ENCODE results near the gene ENTPD7. TPM values are rescaled to one million over a fixed set of nuclear protein-coding genes. Genes with fewer than 3 reads are reported as not detected.
"Not testable (repeated sequence)": the region's sequence is repeated elsewhere in the genome, so short reads cannot be mapped to it uniquely, and the experiment has no call there.

Gene ENTPD7
- polyA plus RNA-seq, 1 donor: 56.2 TPM

GRCh38 chr10:99714446-99714845, 55.1 kb downstream of the ENTPD7 start:
- H3K4me1 ChIP-seq (ENCODE audit: control insufficient read depth, insufficient read depth, low read length): no peaks in the 10 kb centered on the region
- H3K27ac ChIP-seq (ENCODE audit: low read length): no peak overlapping the region
- H3K27me3 ChIP-seq (ENCODE audit: control insufficient read depth, insufficient read depth, low read length): no peaks in the 10 kb centered on the region
- no peaks in the 10 kb centered on the region for H3K9me3 ChIP-seq (ENCODE audit: control insufficient read depth, low read depth, low read length)
- peaks cover 58% of the 10 kb centered on the region for H3K36me3 ChIP-seq (ENCODE audit: control insufficient read depth, insufficient read depth, low read length)
- DNase-seq: no peak
- H3K4me3 ChIP-seq (ENCODE audit: low read length): no peak overlapping the region
- 80% methylated on average over 1 of the region's 5 CpGs for WGBS (ENCODE audit: insufficient coverage, low lambda C conversion rate)

- H3K36me3 ChIP-seq (ENCODE audit: control insufficient read depth, insufficient read depth, low read length): peaks cover 76% of the 10 kb centered on the region
- no peak overlapping the region for H3K27ac ChIP-seq (ENCODE audit: low read length)
- DNase-seq: no peak
- H3K4me3 ChIP-seq (ENCODE audit: low read length): no peak overlapping the region
- WGBS (ENCODE audit: insufficient coverage, low lambda C conversion rate): no CpG with 5 or more reads among the region's 2 CpGs
- no peaks in the 10 kb centered on the region for H3K4me1 ChIP-seq (ENCODE audit: control insufficient read depth, insufficient read depth, low read length)
- H3K9me3 ChIP-seq (ENCODE audit: control insufficient read depth, low read depth, low read length): no peaks in the 10 kb centered on the region
- H3K27me3 ChIP-seq (ENCODE audit: control insufficient read depth, insufficient read depth, low read length): no peaks in the 10 kb centered on the region
These were observed 61.1 kb downstream of the ENTPD7 start for GRCh38 chr10:99720387-99720786.

GRCh38 chr10:99730026-99730425, 70.7 kb downstream of the ENTPD7 start:
- H3K36me3 ChIP-seq (ENCODE audit: control insufficient read depth, insufficient read depth, low read length): peaks cover 24% of the 10 kb centered on the region
- WGBS (ENCODE audit: insufficient coverage, low lambda C conversion rate): no CpG with 5 or more reads among the region's 1 CpG
- H3K27ac ChIP-seq (ENCODE audit: low read length): no peak overlapping the region
- H3K4me1 ChIP-seq (ENCODE audit: control insufficient read depth, insufficient read depth, low read length): peaks cover 6% of the 10 kb centered on the region
- H3K4me3 ChIP-seq (ENCODE audit: low read length): no peak overlapping the region
- H3K27me3 ChIP-seq (ENCODE audit: control insufficient read depth, insufficient read depth, low read length): no peaks in the 10 kb centered on the region
- no peaks in the 10 kb centered on the region for H3K9me3 ChIP-seq (ENCODE audit: control insufficient read depth, low read depth, low read length)
- DNase-seq: no peak

- H3K4me3 ChIP-seq (ENCODE audit: low read length): peak overlapping the region; percentile 91
- peaks cover 6% of the 10 kb centered on the region for H3K4me1 ChIP-seq (ENCODE audit: control insufficient read depth, insufficient read depth, low read length)
- peak overlapping the region; percentile 92 for H3K27ac ChIP-seq (ENCODE audit: low read length)
- H3K9me3 ChIP-seq (ENCODE audit: control insufficient read depth, low read depth, low read length): no peaks in the 10 kb centered on the region
- DNase-seq: peak in 1 of 2 donors; percentile 56
- 20% methylated on average over 1 of the region's 16 CpGs for WGBS (ENCODE audit: insufficient coverage, low lambda C conversion rate)
- H3K36me3 ChIP-seq (ENCODE audit: control insufficient read depth, insufficient read depth, low read length): peaks cover 15% of the 10 kb centered on the region
- H3K27me3 ChIP-seq (ENCODE audit: control insufficient read depth, insufficient read depth, low read length): no peaks in the 10 kb centered on the region
These were observed 72.2 kb downstream of the ENTPD7 start for GRCh38 chr10:99731306-99732032.

- DNase-seq: peak; percentile 98 to 99
- H3K27ac ChIP-seq (ENCODE audit: low read length): peak within 1 kb of the TSS; percentile 92
- no CpG with 5 or more reads among the region's 73 CpGs for WGBS (ENCODE audit: insufficient coverage, low lambda C conversion rate)
- H3K4me3 ChIP-seq (ENCODE audit: low read length): peak within 1 kb of the TSS; percentile 91
- peaks cover 6% of the 10 kb centered on the region for H3K4me1 ChIP-seq (ENCODE audit: control insufficient read depth, insufficient read depth, low read length)
- no peaks in the 10 kb centered on the region for H3K27me3 ChIP-seq (ENCODE audit: control insufficient read depth, insufficient read depth, low read length)
- peaks cover 15% of the 10 kb centered on the region for H3K36me3 ChIP-seq (ENCODE audit: control insufficient read depth, insufficient read depth, low read length)
- no peaks in the 10 kb centered on the region for H3K9me3 ChIP-seq (ENCODE audit: control insufficient read depth, low read depth, low read length)
These were observed 72.9 kb downstream of the ENTPD7 start, which contains the start of the genes COX15 and CUTC for GRCh38 chr10:99732033-99732842. Gene COX15, minus strand, starts transcription at chr10:99732127. Its CDS starts 78 bp downstream, at chr10:99732049. Gene CUTC, plus strand, starts transcription at chr10:99732234. Its CDS starts 115 bp downstream, at chr10:99732349.

- no peak for DNase-seq
- H3K27me3 ChIP-seq (ENCODE audit: control insufficient read depth, insufficient read depth, low read length): no peaks in the 10 kb centered on the region
- 96% methylated on average over 7 of the region's 8 CpGs for WGBS (ENCODE audit: insufficient coverage, low lambda C conversion rate)
- peaks cover 16% of the 10 kb centered on the region for H3K36me3 ChIP-seq (ENCODE audit: control insufficient read depth, insufficient read depth, low read length)
- H3K4me3 ChIP-seq (ENCODE audit: low read length): no peak overlapping the region
- H3K27ac ChIP-seq (ENCODE audit: low read length): no peak overlapping the region
- H3K9me3 ChIP-seq (ENCODE audit: control insufficient read depth, low read depth, low read length): no peaks in the 10 kb centered on the region
- peaks cover 6% of the 10 kb centered on the region for H3K4me1 ChIP-seq (ENCODE audit: control insufficient read depth, insufficient read depth, low read length)
These were observed 74.1 kb downstream of the ENTPD7 start for GRCh38 chr10:99733366-99733765.

GRCh38 chr10:99734111-99734510, 74.8 kb downstream of the ENTPD7 start:
- not testable (repeated sequence) for H3K27ac ChIP-seq (ENCODE audit: low read length); H3K4me1 ChIP-seq (ENCODE audit: control insufficient read depth, insufficient read depth, low read length); H3K4me3 ChIP-seq (ENCODE audit: low read length); H3K9me3 ChIP-seq (ENCODE audit: control insufficient read depth, low read depth, low read length); DNase-seq; H3K27me3 ChIP-seq (ENCODE audit: control insufficient read depth, insufficient read depth, low read length)
- WGBS (ENCODE audit: insufficient coverage, low lambda C conversion rate): no CpG with 5 or more reads among the region's 10 CpGs
- peaks cover 19% of the 10 kb centered on the region for H3K36me3 ChIP-seq (ENCODE audit: control insufficient read depth, insufficient read depth, low read length)

- no peaks in the 10 kb centered on the region for H3K27me3 ChIP-seq (ENCODE audit: control insufficient read depth, insufficient read depth, low read length)
- no peak overlapping the region for H3K27ac ChIP-seq (ENCODE audit: low read length)
- peaks cover 13% of the 10 kb centered on the region for H3K9me3 ChIP-seq (ENCODE audit: control insufficient read depth, low read depth, low read length)
- no peak overlapping the region for H3K4me3 ChIP-seq (ENCODE audit: low read length)
- H3K36me3 ChIP-seq (ENCODE audit: control insufficient read depth, insufficient read depth, low read length): peaks cover 57% of the 10 kb centered on the region
- no peak for DNase-seq
- H3K4me1 ChIP-seq (ENCODE audit: control insufficient read depth, insufficient read depth, low read length): no peaks in the 10 kb centered on the region
- 100% methylated on average over 2 of the region's 2 CpGs for WGBS (ENCODE audit: insufficient coverage, low lambda C conversion rate)
These were observed 81.0 kb downstream of the ENTPD7 start for GRCh38 chr10:99740260-99740659.

GRCh38 chr10:99740933-99741559, 81.7 kb downstream of the ENTPD7 start:
- Histone ChIP-seq H3K4me3 (ENCODE audit: low read length) (no peak overlapping the region), H3K4me1 (ENCODE audit: control insufficient read depth, insufficient read depth, low read length) (no peaks in the 10 kb centered on the region), H3K36me3 (ENCODE audit: control insufficient read depth, insufficient read depth, low read length) (peaks cover 61% of the 10 kb centered on the region), H3K27me3 (ENCODE audit: control insufficient read depth, insufficient read depth, low read length) (no peaks in the 10 kb centered on the region), H3K27ac (ENCODE audit: low read length) (no peak overlapping the region), H3K9me3 (ENCODE audit: control insufficient read depth, low read depth, low read length) (peaks cover 13% of the 10 kb centered on the region)
- DNase-seq: no peak
- 100% methylated on average over 3 of the region's 3 CpGs for WGBS (ENCODE audit: insufficient coverage, low lambda C conversion rate)

GRCh38 chr10:99742254-99742653, 82.9 kb downstream of the ENTPD7 start:
- peaks cover 13% of the 10 kb centered on the region for H3K9me3 ChIP-seq (ENCODE audit: control insufficient read depth, low read depth, low read length)
- no peak overlapping the region for H3K4me3 ChIP-seq (ENCODE audit: low read length)
- H3K27me3 ChIP-seq (ENCODE audit: control insufficient read depth, insufficient read depth, low read length): no peaks in the 10 kb centered on the region
- H3K36me3 ChIP-seq (ENCODE audit: control insufficient read depth, insufficient read depth, low read length): peaks cover 60% of the 10 kb centered on the region
- no peaks in the 10 kb centered on the region for H3K4me1 ChIP-seq (ENCODE audit: control insufficient read depth, insufficient read depth, low read length)
- no peak overlapping the region for H3K27ac ChIP-seq (ENCODE audit: low read length)
- no peak for DNase-seq

All from large intestine (tissue), 3 donors.